GM10266 (cell line): ENCODE results near the gene UXT.

ENCODE experiments used
- DNase-seq: peaks from one replicate; pipeline ENCODE4 v3.0.0; 2012; ENCODE audit errors: extremely low spot score
- TF ChIP-seq, protein P1 (sequence below): IDR thresholded peaks from 2 replicates; pipeline ENCODE4 v1.5.1; 2012; ENCODE audit warnings: mild to moderate bottlenecking, low read depth; ENCODE audit not compliant: control insufficient read depth, insufficient read depth; ENCODE audit errors: missing control alignments

Gene UXT

GRCh38 chrX:47633689-47634590, 25.0 kb downstream of the UXT start:
- TF ChIP-seq, protein P1, sequence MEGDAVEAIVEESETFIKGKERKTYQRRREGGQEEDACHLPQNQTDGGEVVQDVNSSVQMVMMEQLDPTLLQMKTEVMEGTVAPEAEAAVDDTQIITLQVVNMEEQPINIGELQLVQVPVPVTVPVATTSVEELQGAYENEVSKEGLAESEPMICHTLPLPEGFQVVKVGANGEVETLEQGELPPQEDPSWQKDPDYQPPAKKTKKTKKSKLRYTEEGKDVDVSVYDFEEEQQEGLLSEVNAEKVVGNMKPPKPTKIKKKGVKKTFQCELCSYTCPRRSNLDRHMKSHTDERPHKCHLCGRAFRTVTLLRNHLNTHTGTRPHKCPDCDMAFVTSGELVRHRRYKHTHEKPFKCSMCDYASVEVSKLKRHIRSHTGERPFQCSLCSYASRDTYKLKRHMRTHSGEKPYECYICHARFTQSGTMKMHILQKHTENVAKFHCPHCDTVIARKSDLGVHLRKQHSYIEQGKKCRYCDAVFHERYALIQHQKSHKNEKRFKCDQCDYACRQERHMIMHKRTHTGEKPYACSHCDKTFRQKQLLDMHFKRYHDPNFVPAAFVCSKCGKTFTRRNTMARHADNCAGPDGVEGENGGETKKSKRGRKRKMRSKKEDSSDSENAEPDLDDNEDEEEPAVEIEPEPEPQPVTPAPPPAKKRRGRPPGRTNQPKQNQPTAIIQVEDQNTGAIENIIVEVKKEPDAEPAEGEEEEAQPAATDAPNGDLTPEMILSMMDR: no peak
- DNase-seq: peak; percentile 35

GRCh38 chrX:47632666-47633065, 26.3 kb downstream of the UXT start:
- no peak for DNase-seq
- TF ChIP-seq, protein P1: no peak

- DNase-seq: no peak
- TF ChIP-seq, protein P1: no peak
These were observed 27.3 kb downstream of the UXT start for GRCh38 chrX:47631676-47632075.

DNA sequence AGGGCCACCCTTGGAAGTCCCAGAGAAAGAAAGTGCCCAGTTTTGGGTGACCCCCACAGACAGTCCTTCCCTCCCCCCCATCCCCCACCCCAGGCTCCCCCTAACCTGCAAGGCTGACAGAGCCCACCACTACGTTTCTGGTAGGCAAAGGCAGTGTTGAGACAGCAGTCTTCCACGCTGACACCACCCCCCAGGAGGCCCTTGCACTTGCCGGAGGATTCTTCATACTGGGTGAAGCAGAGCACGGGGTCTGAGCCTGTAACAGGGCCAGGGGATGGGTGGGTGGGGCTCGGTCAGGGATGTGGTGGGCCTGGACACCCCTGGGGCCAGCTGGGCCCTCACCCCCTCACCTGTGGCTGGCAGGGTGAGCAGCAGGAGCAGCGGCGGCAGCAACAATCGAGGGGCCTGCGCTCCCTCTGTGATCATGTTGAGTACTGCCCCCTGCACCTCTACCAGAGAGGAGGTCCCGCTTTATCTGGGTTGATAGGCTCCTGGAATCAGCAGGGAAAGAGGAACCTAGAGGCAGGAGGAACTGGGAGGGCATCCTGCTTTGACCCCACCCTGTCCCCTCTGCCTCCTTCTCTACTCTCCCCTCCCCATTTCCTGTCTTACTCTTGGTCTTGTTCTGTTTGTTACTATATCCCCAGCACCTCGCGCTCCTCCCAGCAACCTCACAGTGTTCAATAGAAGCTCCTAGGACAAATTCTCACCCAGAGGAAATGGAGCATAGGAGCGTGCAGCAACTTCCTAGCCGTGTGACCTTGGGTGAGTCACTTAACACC, 29.4 kb downstream of the UXT start, which contains the start of gene CFP:
TSS of gene CFP (minus strand) at position 512 of the 782 bp plus-strand sequence. CDS start at position 426, 86 bp downstream.
- no peak for DNase-seq
- TF ChIP-seq, protein P1: no peak

DNA sequence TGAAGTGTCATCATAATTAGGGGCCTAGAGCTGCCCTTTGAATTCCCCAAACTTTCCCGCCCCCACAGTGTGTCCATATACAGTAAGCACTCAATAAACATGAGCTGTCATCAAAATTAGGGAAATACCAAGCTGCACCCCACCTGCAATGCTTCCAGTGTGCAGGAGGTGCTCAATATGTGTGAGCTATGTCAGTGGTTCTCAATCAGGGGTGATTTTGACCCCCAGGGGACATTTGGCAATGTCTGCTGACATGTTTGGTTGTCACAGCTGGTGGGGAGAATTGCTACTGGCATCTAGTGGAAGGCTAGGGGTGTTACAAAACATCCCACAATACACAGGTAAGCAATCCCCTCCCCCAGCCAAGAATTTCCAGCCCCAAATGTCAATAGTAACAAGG, 30.0 kb downstream of the UXT start:
- TF ChIP-seq, protein P1: peak; percentile 45
- no peak for DNase-seq

DNA sequence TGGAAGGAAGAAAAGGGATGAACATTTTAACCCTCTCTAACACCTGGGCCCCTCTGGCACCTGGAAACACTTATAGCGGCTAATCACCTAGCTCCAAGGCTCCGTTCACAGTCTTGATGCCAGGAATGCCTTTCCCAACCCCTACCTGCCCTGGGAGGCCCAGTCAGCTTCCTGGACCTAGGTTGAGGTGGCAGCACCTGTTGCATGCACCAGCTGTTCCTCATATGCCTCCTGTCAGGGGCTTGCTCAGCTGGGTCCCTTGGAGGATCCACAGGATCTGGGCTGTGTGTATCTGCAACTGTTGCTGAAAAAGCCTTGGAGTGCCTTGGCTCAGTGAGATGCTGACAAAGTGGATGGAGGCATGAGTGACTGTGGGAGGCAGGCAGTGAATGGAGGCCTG, 33.6 kb downstream of the UXT start:
- TF ChIP-seq, protein P1: no peak
- no peak for DNase-seq

- peak; percentile 46 for DNase-seq
- TF ChIP-seq, protein P1: no peak
These were observed 35.4 kb downstream of the UXT start for GRCh38 chrX:47623540-47624027.
